CD4-positive, alpha-beta T cell (primary cell): ENCODE results near the gene ECHDC3. TPM values are rescaled to one million over a fixed set of nuclear protein-coding genes. Genes with fewer than 3 reads are reported as not detected.

Experiments used
- ATAC-seq: fragments of 200-7000 bp; cut with Tn5 transposase; one replicate; pipeline ENCODE4 v1.10.0; 2022; ENCODE audit warnings: mild to moderate bottlenecking; ENCODE audit not compliant: poor library complexity
- CTCF ChIA-PET: fragments of 350-600 bp; sonication (Branson Sonifier 250); formaldehyde crosslinking; loops from one replicate; lab custom pipeline; 2021; ENCODE audit warnings: antibody characterized with exemption, inconsistent platforms; lab: Charles Lee
- POLR2A ChIA-PET: fragments of 350-600 bp; sonication (Branson Sonifier 250); formaldehyde crosslinking; loops from one replicate; lab custom pipeline; 2021; ENCODE audit warnings: antibody characterized with exemption, inconsistent platforms; lab: Charles Lee
- DNase-seq, 14 experiments: peaks; one replicate each; pipeline ENCODE4 v3.0.0-alpha.2; 2013 to 2020; ENCODE audit warnings: mixed read lengths in 2 of 14
- H3K27ac ChIP-seq, 2 donors: one replicate each; pipeline versions ENCODE4 v1.5.1 to v1.7.0; 2013; ENCODE audit warnings: low read length in 2 of 2, low read depth in 1 of 2, mild to moderate bottlenecking in 1 of 2
- H3K27me3 ChIP-seq, 2 experiments: 1 replicate in 1 of 2; 2 replicates in 1 of 2; pipeline versions ENCODE4 v1.6.1 to v1.7.0; 2013; ENCODE audit warnings: low read length in 2 of 2, control low read depth in 1 of 2, mild to moderate bottlenecking in 1 of 2, moderate library complexity in 1 of 2; ENCODE audit not compliant: insufficient read depth in 2 of 2, control insufficient read depth in 1 of 2
- H3K36me3 ChIP-seq: one replicate; pipeline ENCODE4 v1.6.1; 2013; ENCODE audit warnings: low read length, control low read depth; ENCODE audit not compliant: insufficient read depth
- H3K4me1 ChIP-seq: one replicate; pipeline ENCODE4 v1.6.1; 2013; ENCODE audit warnings: low read length, control low read depth; ENCODE audit not compliant: insufficient read depth
- H3K4me3 ChIP-seq: one replicate; pipeline ENCODE4 v1.5.1; 2013; ENCODE audit warnings: mild to moderate bottlenecking, low read length, moderate library complexity
- H3K9me3 ChIP-seq, 2 experiments: 1 replicate in 1 of 2; 2 replicates in 1 of 2; pipeline versions ENCODE4 v1.6.1 to v1.7.0; 2013; ENCODE audit warnings: low read length in 2 of 2, mild to moderate bottlenecking in 2 of 2, control low read depth in 1 of 2, moderate library complexity in 1 of 2; ENCODE audit not compliant: control insufficient read depth in 1 of 2, insufficient read depth in 1 of 2
- H3K27ac Mint-ChIP-seq: one replicate; pipeline ENCODE4 v1.8.0; 2020; ENCODE audit warnings: mixed read lengths
- H3K27me3 Mint-ChIP-seq: one replicate; pipeline ENCODE4 v1.8.0; 2021; ENCODE audit warnings: mixed read lengths
- H3K36me3 Mint-ChIP-seq: one replicate; pipeline ENCODE4 v1.8.0; 2021; ENCODE audit warnings: low read depth, mixed read lengths
- H3K4me1 Mint-ChIP-seq: one replicate; pipeline ENCODE4 v1.8.0; 2021; ENCODE audit warnings: low read depth, mixed read lengths
- H3K4me3 Mint-ChIP-seq: one replicate; pipeline ENCODE4 v1.8.0; 2020; ENCODE audit warnings: mild to moderate bottlenecking, mixed read lengths
- H3K9me3 Mint-ChIP-seq: one replicate; pipeline ENCODE4 v1.8.0; 2020; ENCODE audit warnings: mixed read lengths
- intact Hi-C, 2 experiments: fragments of 100-400 bp; cut with DNase I in 1 of 2; cut with micrococcal nuclease in 1 of 2; formaldehyde crosslinking; loops; one replicate each; pipeline versions ENCODE4 v1.15.1 to v1.9.0; 2023 to 2025; cut with DNase I, micrococcal nuclease
- total RNA-seq, 174 experiments: library from RNA in 2 of 174; stranded (reverse) in 2 of 174; gene quantifications; one replicate each; pipeline ENCODE4 v1.2.3 and lab custom pipeline; 2021 to 2026
- TF ChIP-seq, protein P1 (sequence below): fragments of 200-600 bp; IDR thresholded peaks from one replicate; pipeline ENCODE4 v1.8.0; 2022; ENCODE audit warnings: antibody characterized with exemption, mild to moderate bottlenecking

Gene ECHDC3
- total RNA-seq, 2 experiments from 2014 or later, result 1.5 to 1.6 TPM

DNA sequence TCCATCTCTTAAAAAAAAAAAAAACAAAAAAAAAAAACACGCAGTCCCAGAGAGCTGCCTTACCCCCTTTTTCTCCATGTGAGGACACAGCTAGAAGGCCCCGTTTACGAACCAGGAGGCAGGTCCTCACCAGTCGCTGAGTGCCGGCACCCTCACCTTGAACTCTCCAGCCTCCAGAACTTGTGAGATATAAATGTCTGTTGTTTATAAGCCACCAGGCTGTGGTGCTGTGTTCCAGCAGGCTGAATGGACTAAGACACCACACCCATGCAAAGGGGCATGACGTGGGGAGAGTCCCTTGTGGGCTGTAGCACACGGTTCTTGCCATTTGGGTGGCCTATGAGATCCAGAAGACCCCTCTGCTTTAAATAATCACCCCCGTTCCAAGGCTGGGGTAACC, 17.2 kb downstream of the ECHDC3 start:
- no peak overlapping the region for H3K27ac Mint-ChIP-seq
- Histone ChIP-seq H3K4me3 (no peak overlapping the region), H3K36me3 (no peaks in the 10 kb centered on the region), H3K27ac (no peak overlapping the region), H3K9me3 (peaks cover 0 to 5% of the 10 kb centered on the region in 2 experiments), H3K27me3 (no peaks in the 10 kb centered on the region), H3K4me1 (no peaks in the 10 kb centered on the region)
- TF ChIP-seq, protein P1, sequence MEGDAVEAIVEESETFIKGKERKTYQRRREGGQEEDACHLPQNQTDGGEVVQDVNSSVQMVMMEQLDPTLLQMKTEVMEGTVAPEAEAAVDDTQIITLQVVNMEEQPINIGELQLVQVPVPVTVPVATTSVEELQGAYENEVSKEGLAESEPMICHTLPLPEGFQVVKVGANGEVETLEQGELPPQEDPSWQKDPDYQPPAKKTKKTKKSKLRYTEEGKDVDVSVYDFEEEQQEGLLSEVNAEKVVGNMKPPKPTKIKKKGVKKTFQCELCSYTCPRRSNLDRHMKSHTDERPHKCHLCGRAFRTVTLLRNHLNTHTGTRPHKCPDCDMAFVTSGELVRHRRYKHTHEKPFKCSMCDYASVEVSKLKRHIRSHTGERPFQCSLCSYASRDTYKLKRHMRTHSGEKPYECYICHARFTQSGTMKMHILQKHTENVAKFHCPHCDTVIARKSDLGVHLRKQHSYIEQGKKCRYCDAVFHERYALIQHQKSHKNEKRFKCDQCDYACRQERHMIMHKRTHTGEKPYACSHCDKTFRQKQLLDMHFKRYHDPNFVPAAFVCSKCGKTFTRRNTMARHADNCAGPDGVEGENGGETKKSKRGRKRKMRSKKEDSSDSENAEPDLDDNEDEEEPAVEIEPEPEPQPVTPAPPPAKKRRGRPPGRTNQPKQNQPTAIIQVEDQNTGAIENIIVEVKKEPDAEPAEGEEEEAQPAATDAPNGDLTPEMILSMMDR, result no peak
- ATAC-seq (no peak), DNase-seq (no peak)
- H3K36me3 Mint-ChIP-seq, result no peaks in the 10 kb centered on the region
- POLR2A ChIA-PET, result no interaction called here
- H3K4me1 Mint-ChIP-seq, result peaks cover 6% of the 10 kb centered on the region
- intact Hi-C loops, result no loop called here
- H3K4me3 Mint-ChIP-seq, result no peak overlapping the region
- H3K9me3 Mint-ChIP-seq, result no peaks in the 10 kb centered on the region
- H3K27me3 Mint-ChIP-seq, result no peaks in the 10 kb centered on the region
- CTCF ChIA-PET, result interaction anchor here (4.4 kb wide), 1 partner anchor 244 kb away, joined by 30 read pairs; no protein-coding TSS in a partner anchor

DNA sequence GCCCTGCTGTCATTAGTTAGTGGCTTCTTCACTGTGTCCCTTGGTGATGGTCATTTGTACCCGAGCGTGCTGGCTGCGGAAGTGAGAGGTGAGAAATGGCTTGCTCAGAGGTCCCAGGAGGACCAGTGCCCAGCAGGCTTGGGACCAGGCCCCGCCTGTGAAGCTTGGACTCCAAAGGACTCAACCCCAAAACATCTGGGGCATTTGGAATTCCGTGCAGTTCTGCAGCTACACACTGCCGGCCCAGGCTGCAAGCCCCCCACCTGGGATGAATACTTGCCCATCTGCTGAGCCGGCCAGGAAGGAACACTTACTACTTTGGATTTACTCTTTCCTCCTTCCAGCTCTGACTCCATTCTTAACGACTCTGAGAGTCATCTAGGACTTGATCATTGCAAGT, 18.0 kb downstream of the ECHDC3 start:
- ATAC-seq (no peak), DNase-seq (no peak)
- Histone ChIP-seq H3K27ac (no peak overlapping the region), H3K9me3 (peaks cover 0 to 5% of the 10 kb centered on the region in 2 experiments), H3K4me1 (no peaks in the 10 kb centered on the region), H3K36me3 (no peaks in the 10 kb centered on the region), H3K27me3 (no peaks in the 10 kb centered on the region), H3K4me3 (no peak overlapping the region)
- peaks cover 6% of the 10 kb centered on the region for H3K4me1 Mint-ChIP-seq
- H3K27me3 Mint-ChIP-seq, result no peaks in the 10 kb centered on the region
- intact Hi-C loops, result no loop called here
- POLR2A ChIA-PET, result no interaction called here
- no peaks in the 10 kb centered on the region for H3K36me3 Mint-ChIP-seq
- CTCF ChIA-PET, result no interaction called here
- H3K4me3 Mint-ChIP-seq, result no peak overlapping the region
- H3K27ac Mint-ChIP-seq, result no peak overlapping the region
- no peaks in the 10 kb centered on the region for H3K9me3 Mint-ChIP-seq
- TF ChIP-seq, protein P1, result no peak

DNA sequence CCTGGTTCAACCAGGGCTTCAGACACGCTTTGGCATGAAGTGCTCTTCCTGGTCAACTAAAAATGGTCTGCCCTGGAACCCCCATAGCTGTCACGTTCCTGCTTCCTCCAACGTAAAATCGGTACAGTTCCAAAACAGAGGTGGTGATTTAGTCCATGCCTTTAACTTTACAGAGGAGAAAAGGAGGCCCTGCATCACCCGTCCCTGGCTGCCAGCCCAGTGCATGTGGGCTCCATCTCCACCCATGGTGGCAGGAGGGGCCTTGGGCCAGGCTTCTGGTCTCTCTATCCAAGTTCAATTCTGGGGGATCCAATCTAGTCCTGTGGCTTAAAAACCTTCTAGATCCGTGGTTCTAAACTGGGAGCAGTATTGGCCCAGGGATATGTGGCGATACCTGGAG, 18.7 kb downstream of the ECHDC3 start:
- DNase-seq (no peak), ATAC-seq (no peak)
- H3K36me3 ChIP-seq, result no peaks in the 10 kb centered on the region
- no peaks in the 10 kb centered on the region for H3K4me1 ChIP-seq
- no peaks in the 10 kb centered on the region for H3K27me3 Mint-ChIP-seq
- H3K36me3 Mint-ChIP-seq, result no peaks in the 10 kb centered on the region
- peaks cover 0 to 5% of the 10 kb centered on the region in 2 experiments for H3K9me3 ChIP-seq
- H3K4me1 Mint-ChIP-seq, result peaks cover 6% of the 10 kb centered on the region
- H3K27ac ChIP-seq, result no peak overlapping the region
- POLR2A ChIA-PET, result no interaction called here
- H3K4me3 ChIP-seq, result no peak overlapping the region
- TF ChIP-seq, protein P1, result no peak
- H3K27ac Mint-ChIP-seq, result no peak overlapping the region
- H3K27me3 ChIP-seq, result no peaks in the 10 kb centered on the region
- H3K4me3 Mint-ChIP-seq, result no peak overlapping the region
- intact Hi-C loops, result no loop called here
- CTCF ChIA-PET, result no interaction called here
- H3K9me3 Mint-ChIP-seq, result no peaks in the 10 kb centered on the region
